HL-60 (cell line): Measurements from ENCODE around the gene TARBP2.

Experiments
- DNase-seq, 2 experiments: peaks; one replicate each; pipeline ENCODE4 v3.0.0-alpha.2; 2010 to 2020; ENCODE audit warnings: low read depth in 1 of 2, low spot score in 1 of 2
- H3K27ac ChIP-seq: fragments of 250-450 bp; sonication (Bioruptor Pico); replicated peaks from 2 replicates; pipeline ENCODE4 v1.5.1; 2020; ENCODE audit warnings: mild to moderate bottlenecking, moderate library complexity
- H3K27me3 ChIP-seq: fragments of 250-450 bp; sonication (Bioruptor Pico); 2 replicates; pipeline ENCODE4 v1.5.1; 2021; ENCODE audit warnings: mild to moderate bottlenecking, moderate library complexity; ENCODE audit not compliant: insufficient read depth, poor library complexity, severe bottlenecking
- H3K4me3 ChIP-seq: replicated peaks from 2 replicates; pipeline ENCODE4 v1.5.1; 2011; ENCODE audit warnings: mild to moderate bottlenecking, control low read depth, low read length; ENCODE audit not compliant: insufficient read depth
- GABPA ChIP-seq: IDR thresholded peaks from 2 replicates; pipeline ENCODE4 v1.6.1; 2012; ENCODE audit warnings: low read depth
- POLR2AphosphoS5 ChIP-seq: IDR thresholded peaks from 2 replicates; pipeline ENCODE4 v1.6.1; 2012; ENCODE audit warnings: low read depth
- SPI1 ChIP-seq: IDR thresholded peaks from 2 replicates; pipeline ENCODE4 v1.6.1; 2012; ENCODE audit warnings: low read depth, mild to moderate bottlenecking, borderline replicate concordance
- TF ChIP-seq, protein P1 (sequence below): IDR thresholded peaks from one replicate; pipeline ENCODE4 v1.5.1; 2011; ENCODE audit warnings: low read length, control low read depth, inconsistent platforms; ENCODE audit not compliant: insufficient read depth
- TF ChIP-seq, protein P2 (sequence below): IDR thresholded peaks from 2 replicates; pipeline ENCODE4 v1.6.1; 2012; ENCODE audit warnings: low read depth; ENCODE audit not compliant: insufficient replicate concordance

TARBP2 gene

DNA sequence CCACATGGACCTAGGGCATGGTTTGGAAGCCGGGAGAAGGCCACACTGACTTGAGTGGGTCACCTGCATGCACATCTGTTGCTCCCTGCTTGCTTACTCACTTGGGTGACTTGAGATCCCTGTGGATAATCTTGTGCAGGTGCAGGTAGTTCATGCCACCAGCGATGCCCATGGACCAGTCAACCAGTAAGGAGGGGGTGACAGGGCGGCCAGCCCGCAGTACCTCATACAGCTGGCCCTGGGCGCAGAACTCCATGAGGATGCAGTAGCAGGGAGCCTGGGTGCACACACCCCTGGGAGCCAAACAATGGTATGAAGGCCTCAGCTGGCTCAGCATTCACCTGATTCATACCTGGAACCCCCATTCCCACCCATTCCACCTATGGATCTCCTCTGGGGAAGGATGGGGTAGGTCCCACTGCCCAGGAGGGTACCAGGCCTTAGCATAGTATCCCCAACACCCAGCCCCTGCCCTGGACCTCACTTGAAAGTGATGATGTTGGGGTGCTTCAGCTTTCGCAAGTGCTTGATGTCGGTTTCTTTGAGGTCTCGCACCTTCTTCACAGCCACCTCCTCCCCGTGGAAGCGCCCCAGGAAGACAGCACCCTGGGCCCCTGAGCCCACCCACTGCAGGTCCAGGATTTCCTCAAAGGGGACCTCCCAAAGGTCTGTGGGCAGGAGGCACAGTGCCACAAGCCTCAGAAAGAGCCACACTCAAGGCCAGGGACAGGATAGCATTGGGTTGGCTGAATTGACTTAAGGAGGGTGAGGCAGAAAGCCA is 14.9 kb upstream of the TARBP2 start:
- Histone ChIP-seq H3K27ac (no peak overlapping the region), H3K4me3 (no peak overlapping the region), H3K27me3 (no peaks in the 10 kb centered on the region)
- TF ChIP-seq, protein P1, sequence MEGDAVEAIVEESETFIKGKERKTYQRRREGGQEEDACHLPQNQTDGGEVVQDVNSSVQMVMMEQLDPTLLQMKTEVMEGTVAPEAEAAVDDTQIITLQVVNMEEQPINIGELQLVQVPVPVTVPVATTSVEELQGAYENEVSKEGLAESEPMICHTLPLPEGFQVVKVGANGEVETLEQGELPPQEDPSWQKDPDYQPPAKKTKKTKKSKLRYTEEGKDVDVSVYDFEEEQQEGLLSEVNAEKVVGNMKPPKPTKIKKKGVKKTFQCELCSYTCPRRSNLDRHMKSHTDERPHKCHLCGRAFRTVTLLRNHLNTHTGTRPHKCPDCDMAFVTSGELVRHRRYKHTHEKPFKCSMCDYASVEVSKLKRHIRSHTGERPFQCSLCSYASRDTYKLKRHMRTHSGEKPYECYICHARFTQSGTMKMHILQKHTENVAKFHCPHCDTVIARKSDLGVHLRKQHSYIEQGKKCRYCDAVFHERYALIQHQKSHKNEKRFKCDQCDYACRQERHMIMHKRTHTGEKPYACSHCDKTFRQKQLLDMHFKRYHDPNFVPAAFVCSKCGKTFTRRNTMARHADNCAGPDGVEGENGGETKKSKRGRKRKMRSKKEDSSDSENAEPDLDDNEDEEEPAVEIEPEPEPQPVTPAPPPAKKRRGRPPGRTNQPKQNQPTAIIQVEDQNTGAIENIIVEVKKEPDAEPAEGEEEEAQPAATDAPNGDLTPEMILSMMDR = no peak
- no peak for TF ChIP-seq GABPA
- no peak for TF ChIP-seq SPI1
- no peak for TF ChIP-seq POLR2AphosphoS5
- TF ChIP-seq, protein P2, sequence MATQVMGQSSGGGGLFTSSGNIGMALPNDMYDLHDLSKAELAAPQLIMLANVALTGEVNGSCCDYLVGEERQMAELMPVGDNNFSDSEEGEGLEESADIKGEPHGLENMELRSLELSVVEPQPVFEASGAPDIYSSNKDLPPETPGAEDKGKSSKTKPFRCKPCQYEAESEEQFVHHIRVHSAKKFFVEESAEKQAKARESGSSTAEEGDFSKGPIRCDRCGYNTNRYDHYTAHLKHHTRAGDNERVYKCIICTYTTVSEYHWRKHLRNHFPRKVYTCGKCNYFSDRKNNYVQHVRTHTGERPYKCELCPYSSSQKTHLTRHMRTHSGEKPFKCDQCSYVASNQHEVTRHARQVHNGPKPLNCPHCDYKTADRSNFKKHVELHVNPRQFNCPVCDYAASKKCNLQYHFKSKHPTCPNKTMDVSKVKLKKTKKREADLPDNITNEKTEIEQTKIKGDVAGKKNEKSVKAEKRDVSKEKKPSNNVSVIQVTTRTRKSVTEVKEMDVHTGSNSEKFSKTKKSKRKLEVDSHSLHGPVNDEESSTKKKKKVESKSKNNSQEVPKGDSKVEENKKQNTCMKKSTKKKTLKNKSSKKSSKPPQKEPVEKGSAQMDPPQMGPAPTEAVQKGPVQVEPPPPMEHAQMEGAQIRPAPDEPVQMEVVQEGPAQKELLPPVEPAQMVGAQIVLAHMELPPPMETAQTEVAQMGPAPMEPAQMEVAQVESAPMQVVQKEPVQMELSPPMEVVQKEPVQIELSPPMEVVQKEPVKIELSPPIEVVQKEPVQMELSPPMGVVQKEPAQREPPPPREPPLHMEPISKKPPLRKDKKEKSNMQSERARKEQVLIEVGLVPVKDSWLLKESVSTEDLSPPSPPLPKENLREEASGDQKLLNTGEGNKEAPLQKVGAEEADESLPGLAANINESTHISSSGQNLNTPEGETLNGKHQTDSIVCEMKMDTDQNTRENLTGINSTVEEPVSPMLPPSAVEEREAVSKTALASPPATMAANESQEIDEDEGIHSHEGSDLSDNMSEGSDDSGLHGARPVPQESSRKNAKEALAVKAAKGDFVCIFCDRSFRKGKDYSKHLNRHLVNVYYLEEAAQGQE = no peak
- DNase-seq = no peak

DNA sequence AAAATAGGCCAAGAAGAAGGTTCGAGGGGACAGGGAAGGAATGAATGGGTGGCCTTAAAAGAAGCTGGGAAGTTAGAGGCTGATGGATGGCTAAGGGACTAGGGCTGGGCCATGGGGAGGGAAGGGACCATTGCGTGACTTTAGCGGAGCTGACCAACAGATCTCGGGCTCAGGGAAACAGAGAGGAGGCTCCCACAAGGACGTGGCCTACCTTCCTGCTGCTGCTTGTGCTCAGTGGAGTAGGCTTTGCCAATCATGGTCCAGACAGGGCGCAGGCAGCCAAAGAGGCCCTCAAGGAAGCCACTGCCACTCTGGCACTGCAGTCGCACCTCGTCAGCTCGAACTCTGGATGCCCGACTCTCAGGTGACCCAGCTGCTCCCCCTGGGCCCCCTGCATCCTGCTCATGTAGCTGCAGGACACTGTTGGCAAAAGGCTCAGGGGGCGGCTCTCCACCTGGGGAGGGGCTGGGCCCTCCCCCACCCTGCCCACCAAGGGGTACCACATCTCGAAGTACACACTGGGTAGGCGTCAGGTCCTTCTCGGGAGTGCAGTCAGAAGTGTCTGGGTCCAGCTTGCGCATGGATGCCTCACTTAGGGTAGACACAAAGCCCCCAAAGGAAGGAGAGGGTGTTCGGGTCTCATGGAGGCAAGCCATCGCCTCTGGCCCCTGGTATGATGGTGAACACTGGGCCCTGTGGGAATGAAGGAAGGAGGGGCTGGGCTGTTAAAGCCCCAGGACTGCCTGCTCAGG is 14.2 kb upstream of the TARBP2 start:
- Histone ChIP-seq H3K4me3 (no peak overlapping the region), H3K27ac (no peak overlapping the region), H3K27me3 (no peaks in the 10 kb centered on the region)
- no peak for DNase-seq
- no peak for TF ChIP-seq POLR2AphosphoS5
- TF ChIP-seq SPI1 = no peak
- TF ChIP-seq GABPA = no peak
- TF ChIP-seq, protein P1 = no peak
- TF ChIP-seq, protein P2 = no peak

DNA sequence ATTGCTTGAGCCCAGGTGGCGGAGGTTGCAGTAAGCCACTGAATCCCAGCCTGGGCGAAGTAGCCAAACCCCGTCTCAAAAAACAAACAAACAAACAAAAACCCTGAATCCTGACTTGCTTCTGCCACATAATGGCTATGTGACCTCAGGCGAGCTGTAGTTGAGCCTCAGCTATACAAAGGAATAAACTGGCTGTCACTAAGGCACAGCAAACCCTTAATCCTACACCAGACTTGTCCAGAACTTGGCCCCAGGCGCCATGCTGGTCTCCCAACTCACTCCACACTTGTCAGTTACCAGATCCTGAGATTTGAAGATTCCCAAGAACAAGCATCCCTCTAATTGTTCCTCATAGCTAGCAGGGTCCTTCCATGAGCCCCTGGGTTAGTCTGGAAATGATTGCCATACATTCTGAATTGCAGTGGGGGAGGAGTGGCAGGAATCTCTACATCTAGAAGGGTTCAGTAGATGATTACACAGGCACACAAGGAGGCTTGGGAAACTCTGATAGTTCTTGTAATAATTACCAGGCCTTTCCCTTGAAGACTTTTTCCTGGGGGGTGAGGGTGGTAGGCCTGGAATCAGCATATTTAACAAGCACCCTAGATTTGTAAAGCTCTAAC is 11.7 kb upstream of the TARBP2 start:
- Histone ChIP-seq H3K27ac (no peak overlapping the region), H3K4me3 (no peak overlapping the region), H3K27me3 (no peaks in the 10 kb centered on the region)
- no peak for DNase-seq
- TF ChIP-seq, protein P1 = no peak
- TF ChIP-seq SPI1 (no peak), GABPA (no peak), POLR2AphosphoS5 (no peak)
- TF ChIP-seq, protein P2 = no peak
